ENCODE data around the gene HCK. TPM values are rescaled to one million over a fixed set of nuclear protein-coding genes. Genes with fewer than 3 reads are reported as not detected.

The HCK gene
- polyA plus RNA-seq, 1 of the 3 experiments (the other 2 are of a cell fraction) = not detected

GRCh38 chr20:32052778-32053362, 828 bp downstream of the HCK start:
- Histone ChIP-seq H3K4me2 (no peak overlapping the region), H3K9ac (no peak overlapping the region), H3K4me1 (ENCODE audit: control insufficient read depth in 1 of 2, insufficient read depth in 2 of 2, low read depth in 1 of 2, low read length in 1 of 2) (no peaks in the 10 kb centered on the region; a peak in 1 of 4 replicates), H3K27me3 (ENCODE audit: insufficient read depth) (peaks cover 64% of the 10 kb centered on the region), H3K9me3 (no peaks in the 10 kb centered on the region), H2AFZ (ENCODE audit: low read depth) (no peak overlapping the region), H3K4me3 (ENCODE audit: low read depth in 2 of 2, low read length in 1 of 2) (no peak overlapping the region), H3K27ac (ENCODE audit: low read depth in 2 of 2, low read length in 1 of 2) (no peak overlapping the region), H3K79me2 (ENCODE audit: insufficient read depth) (no peaks in the 10 kb centered on the region), H3K36me3 (replicated peaks in 1 of 2; ENCODE audit: control insufficient read depth in 1 of 2, insufficient read depth in 2 of 2, low read length in 1 of 2) (no peaks in the 10 kb centered on the region), H4K20me1 (ENCODE audit: insufficient read depth) (no peaks in the 10 kb centered on the region), H3K9me2 (no peaks in the 10 kb centered on the region), H3F3A (replicated peaks; ENCODE audit: insufficient read depth) (no peaks in the 10 kb centered on the region)
- no peak for DNase-seq
- no peak for TF ChIP-seq POLR2AphosphoS5 (IDR thresholded peaks at IDR 0.05; ENCODE audit: low read depth, low read length)
- no peak for TF ChIP-seq RXRA (IDR thresholded peaks at IDR 0.05; ENCODE audit: borderline replicate concordance, low read depth)
- TF ChIP-seq, protein P1, sequence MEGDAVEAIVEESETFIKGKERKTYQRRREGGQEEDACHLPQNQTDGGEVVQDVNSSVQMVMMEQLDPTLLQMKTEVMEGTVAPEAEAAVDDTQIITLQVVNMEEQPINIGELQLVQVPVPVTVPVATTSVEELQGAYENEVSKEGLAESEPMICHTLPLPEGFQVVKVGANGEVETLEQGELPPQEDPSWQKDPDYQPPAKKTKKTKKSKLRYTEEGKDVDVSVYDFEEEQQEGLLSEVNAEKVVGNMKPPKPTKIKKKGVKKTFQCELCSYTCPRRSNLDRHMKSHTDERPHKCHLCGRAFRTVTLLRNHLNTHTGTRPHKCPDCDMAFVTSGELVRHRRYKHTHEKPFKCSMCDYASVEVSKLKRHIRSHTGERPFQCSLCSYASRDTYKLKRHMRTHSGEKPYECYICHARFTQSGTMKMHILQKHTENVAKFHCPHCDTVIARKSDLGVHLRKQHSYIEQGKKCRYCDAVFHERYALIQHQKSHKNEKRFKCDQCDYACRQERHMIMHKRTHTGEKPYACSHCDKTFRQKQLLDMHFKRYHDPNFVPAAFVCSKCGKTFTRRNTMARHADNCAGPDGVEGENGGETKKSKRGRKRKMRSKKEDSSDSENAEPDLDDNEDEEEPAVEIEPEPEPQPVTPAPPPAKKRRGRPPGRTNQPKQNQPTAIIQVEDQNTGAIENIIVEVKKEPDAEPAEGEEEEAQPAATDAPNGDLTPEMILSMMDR (IDR thresholded peaks at IDR 0.05) = no peak
- no peak for TF ChIP-seq GATA2 (CRISPR knock-in tag; IDR thresholded peaks at IDR 0.05)
- no peak for TF ChIP-seq CHD2 (IDR thresholded peaks at IDR 0.05; ENCODE audit: low read length, partially characterized antibody)
- TF ChIP-seq TEAD4 (IDR thresholded peaks at IDR 0.05; ENCODE audit: borderline replicate concordance, insufficient read depth) = no peak
- no peak for TF ChIP-seq FOXM1 (IDR thresholded peaks at IDR 0.05; ENCODE audit: low read depth)
- no peak for TF ChIP-seq YY1 (IDR thresholded peaks at IDR 0.05; ENCODE audit: low read depth)
- TF ChIP-seq NFIC (IDR thresholded peaks at IDR 0.05; ENCODE audit: borderline replicate concordance) = no peak
- TF ChIP-seq SIN3A (IDR thresholded peaks at IDR 0.05; ENCODE audit: borderline replicate concordance, low read depth, low read length) = no peak
- TF ChIP-seq USF2 (IDR thresholded peaks at IDR 0.05; ENCODE audit: borderline replicate concordance, low read depth, low read length) = no peak
- no peak for TF ChIP-seq USF1 (IDR thresholded peaks at IDR 0.05; ENCODE audit: borderline replicate concordance, low read depth)
- TF ChIP-seq, protein P2, sequence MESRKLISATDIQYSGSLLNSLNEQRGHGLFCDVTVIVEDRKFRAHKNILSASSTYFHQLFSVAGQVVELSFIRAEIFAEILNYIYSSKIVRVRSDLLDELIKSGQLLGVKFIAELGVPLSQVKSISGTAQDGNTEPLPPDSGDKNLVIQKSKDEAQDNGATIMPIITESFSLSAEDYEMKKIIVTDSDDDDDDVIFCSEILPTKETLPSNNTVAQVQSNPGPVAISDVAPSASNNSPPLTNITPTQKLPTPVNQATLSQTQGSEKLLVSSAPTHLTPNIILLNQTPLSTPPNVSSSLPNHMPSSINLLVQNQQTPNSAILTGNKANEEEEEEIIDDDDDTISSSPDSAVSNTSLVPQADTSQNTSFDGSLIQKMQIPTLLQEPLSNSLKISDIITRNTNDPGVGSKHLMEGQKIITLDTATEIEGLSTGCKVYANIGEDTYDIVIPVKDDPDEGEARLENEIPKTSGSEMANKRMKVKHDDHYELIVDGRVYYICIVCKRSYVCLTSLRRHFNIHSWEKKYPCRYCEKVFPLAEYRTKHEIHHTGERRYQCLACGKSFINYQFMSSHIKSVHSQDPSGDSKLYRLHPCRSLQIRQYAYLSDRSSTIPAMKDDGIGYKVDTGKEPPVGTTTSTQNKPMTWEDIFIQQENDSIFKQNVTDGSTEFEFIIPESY (IDR thresholded peaks at IDR 0.05; ENCODE audit: borderline replicate concordance, low read depth) = no peak
- POLR2A ChIA-PET = no interaction called here
- 62% methylated on average over 18 of the region's 22 CpGs for WGBS (ENCODE audit: low lambda C conversion rate)
- CTCF ChIA-PET = interaction anchor here (1.2 to 1.5 kb wide), 3 partner anchors 39 to 230 kb away, joined by 3 to 4 read pairs (median 3); no protein-coding TSS in a partner anchor

Data from SK-N-SH (cell line).